Germinal center (tissue), 1 donor: Measurements from ENCODE around the gene ADAM19.

ENCODE experiments used
- DNase-seq: peaks from one replicate; pipeline ENCODE4 v3.0.0; 2012; ENCODE audit warnings: mixed read lengths, low spot score

The ADAM19 gene

DNA sequence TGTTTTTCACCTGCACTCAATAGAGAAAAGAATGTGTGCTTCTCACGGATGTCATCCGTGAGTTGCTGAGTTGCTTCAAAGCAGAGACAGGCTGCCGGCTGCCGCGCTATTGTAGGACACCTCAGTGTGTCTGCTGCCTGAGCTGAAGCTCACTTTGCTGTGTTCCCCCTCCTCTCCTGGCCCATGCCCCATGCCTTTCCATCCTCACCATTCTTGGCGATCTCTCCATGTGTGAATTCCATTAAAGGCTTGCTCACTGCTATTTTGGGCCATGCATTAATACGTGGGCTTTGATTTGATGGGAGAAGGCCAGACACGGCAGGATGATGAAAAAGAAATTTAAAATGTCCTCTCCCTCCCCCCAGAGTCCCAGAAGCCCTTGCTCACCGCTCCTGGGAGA, 14.5 kb downstream of the ADAM19 start:
- no peak for DNase-seq

- no peak for DNase-seq
Measured at GRCh38 chr5:157559301-157559700, 16.3 kb downstream of the ADAM19 start.

- DNase-seq, result no peak
Measured at GRCh38 chr5:157558681-157559080, 16.9 kb downstream of the ADAM19 start.

DNA sequence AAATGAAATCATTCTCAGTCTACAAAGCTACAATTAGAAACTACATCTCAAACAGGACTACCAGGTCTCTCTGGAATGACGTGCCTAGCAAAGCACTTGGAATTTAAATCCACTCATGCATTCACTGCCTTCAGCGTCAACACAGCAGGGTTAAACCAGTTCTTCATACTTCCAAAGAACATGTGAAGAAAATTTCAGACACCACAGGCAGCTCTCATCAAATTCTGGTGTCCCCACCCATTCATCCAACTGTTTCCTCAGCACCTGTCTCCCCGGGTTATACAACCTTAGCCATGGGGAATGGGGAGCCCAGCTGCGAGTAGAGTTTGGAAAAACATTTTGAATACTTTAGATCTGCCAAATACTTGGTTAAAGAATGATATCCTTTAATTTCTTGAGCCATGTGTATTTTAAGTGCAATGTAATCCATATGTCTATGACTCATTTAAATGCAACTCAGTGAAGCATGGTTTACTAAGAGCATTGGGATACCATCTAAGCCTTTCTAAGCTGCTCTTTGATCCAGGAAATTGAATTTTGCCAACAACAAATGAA, 17.5 kb downstream of the ADAM19 start:
- DNase-seq, result no peak

DNA sequence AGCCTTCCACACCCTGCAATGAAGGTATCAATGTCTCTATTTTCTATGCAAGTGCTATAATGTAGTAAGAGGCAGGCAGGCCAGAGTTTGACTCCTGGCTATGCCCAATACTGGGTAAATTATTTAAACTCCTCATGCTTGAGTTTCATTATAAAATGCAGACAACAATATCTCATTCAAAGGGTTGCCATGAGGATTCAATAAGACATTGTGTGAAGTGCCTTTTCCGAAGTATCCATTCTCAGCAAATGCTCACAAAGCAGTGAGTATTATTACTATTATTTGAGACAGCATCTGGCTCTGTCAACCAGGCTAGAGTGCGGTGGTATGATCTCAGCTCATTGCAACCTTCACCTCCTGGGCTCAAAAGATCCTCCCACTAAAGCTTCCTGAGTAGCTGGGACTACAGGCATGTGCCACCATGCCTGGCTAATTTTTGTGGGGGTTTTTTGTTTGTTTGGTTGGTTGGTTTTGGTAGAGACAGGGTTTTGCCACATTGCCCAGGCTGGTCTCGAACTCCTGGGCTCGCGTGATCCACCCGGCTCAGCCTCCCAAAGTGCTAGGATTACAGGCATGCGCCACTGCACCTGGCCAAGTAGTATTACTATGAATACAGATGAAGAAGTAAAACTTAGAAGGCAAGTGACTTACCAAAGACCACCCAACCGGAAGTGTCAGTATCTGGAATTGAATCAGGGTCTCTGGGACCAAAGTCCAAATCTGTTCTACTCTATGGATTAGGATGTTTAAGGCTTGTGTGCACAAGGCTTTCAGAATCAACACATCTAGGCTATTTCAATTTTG, 18.8 kb downstream of the ADAM19 start:
- DNase-seq, result no peak

DNA sequence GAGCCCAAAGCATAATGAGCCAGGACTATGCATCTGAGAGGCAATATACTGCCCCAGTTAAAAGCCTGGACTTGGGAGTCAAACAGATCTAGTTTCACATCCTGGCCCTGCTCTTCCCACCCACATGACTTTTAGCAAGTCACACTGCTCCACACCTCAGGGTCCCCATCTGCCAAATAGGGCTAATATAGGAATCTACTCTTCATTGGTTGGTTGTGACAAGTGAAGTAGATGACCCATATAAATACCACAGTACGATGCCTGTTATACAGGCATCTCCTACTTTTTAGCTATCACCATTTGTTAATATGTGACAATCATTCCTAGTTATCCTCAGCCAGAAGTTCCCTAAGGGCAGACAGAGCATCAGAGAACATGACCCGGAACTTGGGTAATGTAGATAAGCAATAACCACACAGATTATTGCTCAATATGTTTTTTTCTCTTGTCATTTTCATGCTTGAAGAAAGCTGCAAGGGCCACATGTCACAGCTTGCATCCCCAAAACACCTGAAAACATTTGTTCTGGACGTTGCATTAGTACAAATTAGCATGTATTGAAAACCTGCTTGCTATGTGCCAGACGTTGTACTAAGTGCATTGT, 20.4 kb downstream of the ADAM19 start:
- no peak for DNase-seq

- no peak for DNase-seq
Measured at GRCh38 chr5:157554179-157555036, 21.2 kb downstream of the ADAM19 start.

GRCh38 chr5:157552650-157553049, 22.9 kb downstream of the ADAM19 start:
- no peak for DNase-seq

GRCh38 chr5:157550663-157551062, 24.9 kb downstream of the ADAM19 start:
- no peak for DNase-seq

GRCh38 chr5:157549954-157550549, 25.5 kb downstream of the ADAM19 start:
- no peak for DNase-seq

DNA sequence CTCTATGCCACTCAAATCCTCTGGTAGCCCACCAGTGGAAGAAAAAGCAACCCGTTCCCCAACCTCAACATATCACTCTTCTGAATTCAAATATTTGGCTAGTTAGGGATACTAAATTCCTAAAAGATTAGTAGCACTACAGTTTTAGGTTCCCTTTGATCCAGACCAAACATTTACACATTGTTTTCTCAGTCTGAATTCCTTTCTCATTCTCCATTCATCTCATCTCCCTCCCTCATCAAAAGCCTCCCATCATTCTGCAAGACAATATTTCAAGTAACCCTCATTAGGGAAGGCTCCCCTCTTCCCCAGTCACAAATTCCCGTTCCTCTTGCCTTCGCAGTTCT, 26.3 kb downstream of the ADAM19 start:
- DNase-seq, result no peak

DNA sequence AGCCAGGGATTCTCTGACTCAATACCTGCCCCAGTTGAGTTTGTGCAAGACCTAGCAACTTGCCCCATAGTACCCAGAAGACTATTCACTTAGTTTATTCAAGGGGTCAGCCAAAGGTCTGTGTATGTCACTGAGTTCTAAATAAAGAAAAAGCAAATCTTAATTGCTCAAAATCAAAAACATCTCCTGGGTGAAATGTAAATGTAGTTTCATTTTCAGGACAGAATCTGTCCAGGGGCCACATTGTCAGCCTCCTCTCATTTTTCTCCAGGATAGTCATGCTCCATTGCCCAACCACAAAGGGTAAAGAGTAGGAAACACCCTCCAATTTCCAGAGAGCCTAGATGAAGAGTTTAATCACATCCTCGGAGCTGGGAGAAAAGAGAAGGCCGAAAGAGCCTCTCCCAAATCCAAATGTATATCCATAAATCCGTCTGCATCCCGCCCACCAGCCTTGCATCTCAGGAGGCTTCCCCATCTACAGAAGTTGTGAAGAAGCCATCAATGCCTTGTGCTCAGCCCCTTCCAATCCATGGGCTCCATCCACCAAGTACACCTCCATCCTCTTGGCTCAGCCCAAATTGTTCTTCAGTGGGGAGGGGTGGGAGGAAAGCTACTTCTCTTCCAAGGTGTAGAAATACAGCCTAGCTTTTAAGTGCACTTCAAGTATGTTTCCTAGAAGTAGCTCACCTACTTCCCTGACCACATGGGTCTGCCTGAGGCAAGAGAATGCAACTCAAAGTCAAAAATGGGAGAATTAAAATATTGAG, 26.9 kb downstream of the ADAM19 start:
- no peak for DNase-seq

GRCh38 chr5:157547941-157548512, 27.5 kb downstream of the ADAM19 start:
- DNase-seq, result no peak

DNA sequence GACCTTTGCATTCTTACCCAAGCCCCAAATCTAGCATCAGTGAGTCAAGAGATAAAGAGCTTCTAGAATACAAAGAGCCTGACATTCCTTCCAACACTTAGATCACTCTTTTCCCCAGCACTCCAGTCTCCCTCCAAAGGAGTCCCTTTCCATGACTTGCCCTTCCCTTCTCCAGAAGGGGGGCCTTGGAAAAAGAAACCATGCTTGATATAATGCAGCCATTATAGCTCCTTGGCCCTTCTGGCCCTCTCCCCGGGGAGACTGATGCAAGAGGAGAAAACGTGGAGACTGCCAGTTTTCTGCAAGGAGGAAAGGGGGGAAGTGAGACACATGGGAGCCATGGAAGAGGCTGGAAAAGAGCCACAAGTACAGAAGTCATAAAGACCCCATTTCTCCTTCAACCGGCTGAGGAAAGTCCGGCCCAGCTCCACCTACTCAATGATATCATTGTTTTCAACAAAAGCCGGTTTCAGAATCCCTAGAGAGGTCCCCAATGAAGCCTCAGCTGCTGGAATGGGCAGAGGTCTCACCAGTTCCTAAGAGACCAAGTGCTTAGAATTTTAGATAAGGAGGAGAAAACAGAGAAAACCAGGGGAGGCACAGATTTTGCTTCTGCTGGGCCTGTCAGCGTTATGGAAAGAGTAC, 29.0 kb downstream of the ADAM19 start:
- no peak for DNase-seq

GRCh38 chr5:157545610-157546310, 29.8 kb downstream of the ADAM19 start:
- no peak for DNase-seq

- DNase-seq, result no peak
Measured at GRCh38 chr5:157544623-157544989, 31.0 kb downstream of the ADAM19 start.

DNA sequence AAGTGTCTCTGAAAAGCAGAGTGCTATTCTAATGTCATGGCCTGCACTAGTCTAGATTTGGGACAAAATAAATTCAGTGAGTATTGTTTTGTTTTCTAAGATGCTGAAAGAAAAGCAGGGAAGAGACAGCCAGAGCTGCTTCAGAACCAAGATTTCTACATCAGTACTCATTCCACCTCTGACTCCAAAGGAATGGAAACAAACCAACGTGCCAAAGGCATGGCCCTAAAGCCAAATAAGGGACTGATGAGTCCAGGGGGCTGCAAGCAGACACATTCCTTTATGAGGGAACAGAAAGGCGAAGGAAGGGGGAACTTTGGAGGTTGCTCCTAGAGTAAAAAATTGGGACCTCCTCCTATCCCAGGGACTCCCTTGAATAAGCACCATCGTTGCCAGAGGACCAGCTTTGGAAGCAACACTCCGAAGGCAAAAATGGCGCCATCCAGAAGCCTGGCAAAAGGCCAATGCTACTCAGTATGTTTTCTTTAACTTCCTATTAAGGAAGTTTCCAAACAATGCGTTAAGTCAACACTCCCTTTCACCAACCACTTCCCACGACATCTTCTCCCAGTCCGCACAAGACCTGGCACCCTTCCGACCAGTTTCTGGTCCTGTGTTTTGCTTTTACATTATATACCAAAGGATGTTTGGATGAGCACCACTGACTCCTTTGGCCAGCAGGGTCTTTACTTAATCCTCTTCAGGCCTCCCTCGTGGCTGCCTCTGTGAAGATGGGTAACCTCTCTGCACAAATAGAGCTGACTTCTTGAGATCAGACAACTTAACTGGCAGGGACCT, 31.6 kb downstream of the ADAM19 start:
- no peak for DNase-seq

GRCh38 chr5:157542282-157543000, 33.1 kb downstream of the ADAM19 start:
- no peak for DNase-seq
